HepG2 (cell line): Measurements from ENCODE around the gene PVR. TPM values are rescaled to one million over a fixed set of nuclear protein-coding genes. Genes with fewer than 3 reads are reported as not detected.
"Not testable (repeated sequence)": the region's sequence is repeated elsewhere in the genome, so short reads cannot be mapped to it uniquely, and the experiment has no call there.

Source experiments
- ATAC-seq: fragments of 200-7000 bp; cut with Tn5 transposase; 3 replicates; pipeline ENCODE4 v1.9.1; 2020; ENCODE audit warnings: mild to moderate bottlenecking, moderate library complexity
- BruUV-seq: library from RNA; stranded (reverse); fragments of 400-500 nt; replicated peaks from 2 replicates; lab custom pipeline; 2021; lab: Mats Ljungman, UMichigan
- CTCF ChIA-PET: fragments of 300-600 bp; formaldehyde crosslinking; extraction: SDS; loops from one replicate; lab custom pipeline; 2021; ENCODE audit warnings: low total read pairs, inconsistent platforms, low intra/inter-chr PET ratio; lab: Yijun Ruan, JAX
- POLR2A ChIA-PET: fragments of 350-600 bp; sonication (Branson Sonifier 250); formaldehyde crosslinking; loops from one replicate; lab custom pipeline; 2020; ENCODE audit warnings: antibody characterized with exemption, inconsistent platforms; lab: Yijun Ruan, JAX
- DNase-seq: peaks from one replicate; pipeline ENCODE4 v3.0.0-alpha.2; 2015; ENCODE audit warnings: low spot score
- FAIRE-seq: peaks from 3 replicates; lab custom pipeline; 2011; peaks lifted over from hg19 to GRCh38; lab: Jason Lieb, UNC
- H2AFZ ChIP-seq: one replicate; pipeline ENCODE4 v1.6.1; 2011; ENCODE audit warnings: low read length, inconsistent platforms
- H3K27ac ChIP-seq: fragments of 300-600 bp; 3 replicates; pipeline ENCODE4 v1.8.0; 2011; ENCODE audit warnings: mixed run types, mild to moderate bottlenecking, mixed read lengths, low read length, inconsistent platforms; ENCODE audit not compliant: insufficient read depth; ENCODE audit errors: extremely low read length
- H3K27me3 ChIP-seq, 2 experiments: fragments of 200-600 bp in 1 of 2; 2 replicates in 1 of 2; 3 replicates in 1 of 2; pipeline versions ENCODE4 v1.6.0 to v1.8.0; 2011; ENCODE audit warnings: low read length in 2 of 2, mild to moderate bottlenecking in 2 of 2, moderate library complexity in 2 of 2, inconsistent platforms in 1 of 2; ENCODE audit not compliant: insufficient read depth in 2 of 2, control insufficient read depth in 1 of 2
- H3K36me3 ChIP-seq, 2 experiments: fragments of 200-600 bp in 1 of 2; replicated peaks in 1 of 2; 2 replicates in 1 of 2; 3 replicates in 1 of 2; pipeline versions ENCODE4 v1.5.1 to v1.8.0; 2011; ENCODE audit warnings: low read length in 2 of 2, inconsistent platforms in 1 of 2; ENCODE audit not compliant: insufficient read depth in 2 of 2, control insufficient read depth in 1 of 2
- H3K4me1 ChIP-seq: 2 replicates; pipeline ENCODE4 v1.5.1; 2012; ENCODE audit warnings: low read length, inconsistent platforms; ENCODE audit not compliant: insufficient read depth
- H3K4me2 ChIP-seq: 2 replicates; pipeline ENCODE4 v1.6.0; 2011; ENCODE audit warnings: low read depth, low read length, inconsistent platforms
- H3K4me3 ChIP-seq, 3 experiments: fragments of 200-600 bp in 1 of 3; sonication (generic), shearing (Covaris generic) in 1 of 3; replicated peaks in 1 of 3; 2 replicates each; pipeline ENCODE4 v1.5.1; 2011 to 2016; ENCODE audit warnings: low read length in 3 of 3, inconsistent platforms in 2 of 3, low read depth in 2 of 3, mild to moderate bottlenecking in 2 of 3, control low read depth in 1 of 3, mixed read lengths in 1 of 3; ENCODE audit not compliant: insufficient read depth in 1 of 3
- H3K79me2 ChIP-seq: one replicate; pipeline ENCODE4 v1.6.1; 2011; ENCODE audit warnings: low read length, inconsistent platforms; ENCODE audit not compliant: insufficient read depth
- H3K9ac ChIP-seq: 2 replicates; pipeline ENCODE4 v1.6.0; 2011; ENCODE audit warnings: mild to moderate bottlenecking, low read depth, low read length, inconsistent platforms; ENCODE audit not compliant: insufficient read depth
- H3K9me3 ChIP-seq: 2 replicates; pipeline ENCODE4 v1.5.1; 2012; ENCODE audit warnings: mild to moderate bottlenecking, low read length
- H4K20me1 ChIP-seq: 2 replicates; pipeline ENCODE4 v1.6.0; 2011; ENCODE audit warnings: inconsistent platforms, mild to moderate bottlenecking, low read length, moderate library complexity; ENCODE audit not compliant: insufficient read depth
- CSRNP1 ChIP-seq: sonication (generic); formaldehyde crosslinking; IDR thresholded peaks from 2 replicates; pipeline ENCODE4 v1.8.1; 2023; ENCODE audit warnings: mild to moderate bottlenecking, missing genetic modification reagents
- CTCF ChIP-seq: sonication (generic); formaldehyde crosslinking; IDR thresholded peaks from 2 replicates; pipeline ENCODE4 v1.5.0; 2020; ENCODE audit warnings: mild to moderate bottlenecking, missing genetic modification reagents, moderate library complexity
- HMGXB4 ChIP-seq, 2 experiments: sonication (generic) in 1 of 2; formaldehyde crosslinking in 1 of 2; IDR thresholded peaks; 2 replicates each; pipeline versions ENCODE4 v1.4.0 to v1.6.1; 2018 to 2020; ENCODE audit warnings: missing genetic modification reagents in 2 of 2, borderline replicate concordance in 1 of 2, low read depth in 1 of 2, mild to moderate bottlenecking in 1 of 2, missing biosample characterization in 1 of 2
- KLF16 ChIP-seq, 2 experiments: sonication (generic) in 1 of 2; formaldehyde crosslinking in 1 of 2; IDR thresholded peaks; 2 replicates each; pipeline versions ENCODE4 v1.6.1 to v1.8.0; 2016 to 2023; ENCODE audit warnings: missing genetic modification reagents in 2 of 2, missing compliant biosample characterization in 1 of 2
- RAD21 ChIP-seq: fragments of 450-650 bp; formaldehyde crosslinking; IDR thresholded peaks from 2 replicates; pipeline ENCODE4 v1.5.0; 2020; ENCODE audit warnings: mild to moderate bottlenecking
- SMARCE1 ChIP-seq: fragments of 450-650 bp; IDR thresholded peaks from 2 replicates; pipeline ENCODE4 v1.6.1; 2017; ENCODE audit warnings: borderline replicate concordance
- SMC3 ChIP-seq: IDR thresholded peaks from 2 replicates; pipeline ENCODE4 v1.6.1; 2011; ENCODE audit warnings: low read length, improper control_type of control experiment
- STAG1 ChIP-seq: sonication (generic); formaldehyde crosslinking; IDR thresholded peaks from 2 replicates; pipeline ENCODE4 v1.4.0; 2020; ENCODE audit warnings: missing genetic modification reagents
- WGBS: methylation state at CpG from one replicate; pipeline ENCODE4 v1.1.6; 2017; ENCODE audit warnings: low lambda C conversion rate; 5-methylcytosine and 5-hydroxymethylcytosine counted together
- in situ Hi-C: cut with HindIII; loops from 2 replicates; pipeline ENCODE4 v1.10.0; 2017; ENCODE audit warnings: low pct_unique_long_range_greater_than_20kb; ENCODE audit not compliant: extremely low pct_ligation_motif_present
- intact Hi-C: fragments of 100-400 bp; cut with micrococcal nuclease; formaldehyde crosslinking; loops from one replicate; pipeline ENCODE4 v1.10.0; 2022; ENCODE audit not compliant: unreplicated experiment
- polyA plus RNA-seq, 8 experiments: library from polyadenylated mRNA; depleted of rRNA in 3 of 8; stranded (reverse) in 7 of 8; unstranded in 1 of 8; fragments of >200 nt; fragmentation: Illumina TruSeq in 4 of 8; extraction: Trizol in 4 of 8; gene quantifications; 2 replicates each; pipeline versions ENCODE4 v1.2.1 to v1.2.3, GENCODE V29; 2011 to 2016; ENCODE audit warnings: low read depth in 4 of 8, missing spikeins in 1 of 8, mixed read lengths in 1 of 8; ENCODE audit not compliant: insufficient read depth in 1 of 8
- total RNA-seq, 5 experiments: library from RNA; depleted of rRNA; stranded (reverse); fragments of >200 nt; fragmentation: Illumina TruSeq; extraction: Trizol; gene quantifications; 2 replicates each; pipeline ENCODE4 v1.2.3, GENCODE V29; 2016; ENCODE audit warnings: low read depth in 1 of 5

PVR gene
- total and polyA plus RNA-seq, 2 of the 13 experiments (the other 11 are each of a cell fraction or from before 2014, with no cell fraction given), result 43.4 to 46.6 TPM

GRCh38 chr19:44609219-44609618 lies 34.5 kb upstream of the PVR start:
- FAIRE-seq, result no peak
- ChIA-PET CTCF (interaction anchor here (1.9 to 3.1 kb wide), 2 partner anchors 32 to 47 kb away, joined by 4 to 21 read pairs; no protein-coding TSS in a partner anchor), POLR2A (no interaction called here)
- Histone ChIP-seq H3K27me3 (no peaks in the 10 kb centered on the region; a peak in 1 of 5 replicates), H4K20me1 (no peaks in the 10 kb centered on the region), H3K4me1 (peaks cover 85% of the 10 kb centered on the region), H3K9ac (no peak overlapping the region), H3K79me2 (peaks cover 6% of the 10 kb centered on the region), H3K9me3 (no peaks in the 10 kb centered on the region), H3K27ac (no peak overlapping the region), H3K36me3 (no peaks in the 10 kb centered on the region), H2AFZ (no peak overlapping the region), H3K4me2 (no peak overlapping the region), H3K4me3 (no peak overlapping the region)
- BruUV-seq, result no TSS peak
- in situ Hi-C loops (no loop called here), intact Hi-C loops (no loop called here)
- ATAC-seq, result no peak
- 89% methylated on average over 5 of the region's 5 CpGs for WGBS
- no peak for TF ChIP-seq KLF16 (CRISPR knock-in tag; IDR thresholded peaks at IDR 0.05)
- TF ChIP-seq CSRNP1 (CRISPR knock-in tag), result no peak
- TF ChIP-seq SMARCE1, result no peak
- no peak for DNase-seq

DNA sequence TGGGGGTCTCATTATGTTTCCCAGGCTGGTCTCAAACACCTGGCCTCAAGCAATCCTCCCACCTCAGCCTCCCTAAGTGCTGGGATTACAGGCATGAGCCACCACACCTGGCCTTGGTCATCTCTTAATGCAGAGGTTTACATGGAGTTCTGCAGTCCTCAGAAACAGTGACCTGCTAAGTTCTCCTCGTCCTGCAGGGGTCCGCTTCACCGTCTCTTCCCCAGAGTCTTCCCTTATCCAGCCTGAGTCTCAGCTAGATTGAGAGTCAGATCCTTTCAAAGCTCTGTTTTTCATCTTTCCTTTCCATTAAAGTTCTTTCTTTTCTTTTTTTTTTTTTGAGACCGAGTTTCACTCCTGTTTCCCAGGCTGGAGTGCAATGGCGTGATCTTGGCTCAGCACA lies 33.2 kb upstream of the PVR start:
- H3K27me3 ChIP-seq, H3K79me2 ChIP-seq, H4K20me1 ChIP-seq, H3K36me3 ChIP-seq, FAIRE-seq, H3K4me2 ChIP-seq, H3K9ac ChIP-seq, H2AFZ ChIP-seq, H3K4me3 ChIP-seq, H3K9me3 ChIP-seq: not testable (repeated sequence)
- POLR2A ChIA-PET, result interaction anchor here (0.6 to 6.0 kb wide), 7 partner anchors 15 to 52 kb away, joined by 3 to 87 read pairs (median 6); no protein-coding TSS in a partner anchor
- in situ Hi-C loops, result loop anchor here (5.0 kb wide), 1 partner anchor 47 kb away; no protein-coding TSS in a partner anchor
- ATAC-seq (peak; percentile 63), DNase-seq (peak; percentile 45)
- intact Hi-C loops, result loop anchor here (1.0 to 5.0 kb wide), 2 partner anchors 33 to 47 kb away; no protein-coding TSS in a partner anchor
- peak overlapping the region; percentile 92 for H3K27ac ChIP-seq
- WGBS, result 56% methylated on average over 5 of the region's 5 CpGs
- CTCF ChIA-PET, result interaction anchor here (1.9 to 3.1 kb wide), 2 partner anchors 34 to 45 kb away, joined by 4 to 21 read pairs; no protein-coding TSS in a partner anchor
- TF ChIP-seq SMC3, result peak; percentile 68
- peak; percentile 32 for TF ChIP-seq CTCF (CRISPR knock-in tag)
- TF ChIP-seq HMGXB4 (CRISPR knock-in tag; IDR thresholded peaks at IDR 0.05; ENCODE audit: borderline replicate concordance in 1 of 2, low read depth in 1 of 2), result 0 out of 4 replicates have a peak, but pooled peaks of 1 of the 2 experiments have one; percentile 22
- 0 out of 2 replicates have a peak, but pooled peaks have one; percentile 35 for TF ChIP-seq RAD21 (CRISPR knock-in tag)
- TF ChIP-seq STAG1 (CRISPR knock-in tag), result peak; percentile 56
- TF ChIP-seq, all 625 proteins: peak for 5; not testable (repeated sequence) for 620
- H3K4me1 ChIP-seq, result peaks cover 98% of the 10 kb centered on the region
- BruUV-seq, result not testable (repeated sequence)
